ENCODE data around the gene NAP1L3. TPM values are rescaled to one million over a fixed set of nuclear protein-coding genes. Genes with fewer than 3 reads are reported as not detected.
A peak's percentile ranks its signal among the peaks of the same experiment; 100 is the strongest.

Gene NAP1L3, protein sequence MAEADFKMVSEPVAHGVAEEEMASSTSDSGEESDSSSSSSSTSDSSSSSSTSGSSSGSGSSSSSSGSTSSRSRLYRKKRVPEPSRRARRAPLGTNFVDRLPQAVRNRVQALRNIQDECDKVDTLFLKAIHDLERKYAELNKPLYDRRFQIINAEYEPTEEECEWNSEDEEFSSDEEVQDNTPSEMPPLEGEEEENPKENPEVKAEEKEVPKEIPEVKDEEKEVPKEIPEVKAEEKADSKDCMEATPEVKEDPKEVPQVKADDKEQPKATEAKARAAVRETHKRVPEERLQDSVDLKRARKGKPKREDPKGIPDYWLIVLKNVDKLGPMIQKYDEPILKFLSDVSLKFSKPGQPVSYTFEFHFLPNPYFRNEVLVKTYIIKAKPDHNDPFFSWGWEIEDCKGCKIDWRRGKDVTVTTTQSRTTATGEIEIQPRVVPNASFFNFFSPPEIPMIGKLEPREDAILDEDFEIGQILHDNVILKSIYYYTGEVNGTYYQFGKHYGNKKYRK
- total RNA-seq = 1 to 10 TPM in 1 of 2 donors, under 1 TPM in 1; 0.43 to 1.3 TPM
- long read RNA-seq, partial matches to known transcripts = 0 of 3 reads
- long read RNA-seq, other reads (novel, unspliced or antisense) = 0 of 3 reads

DNA sequence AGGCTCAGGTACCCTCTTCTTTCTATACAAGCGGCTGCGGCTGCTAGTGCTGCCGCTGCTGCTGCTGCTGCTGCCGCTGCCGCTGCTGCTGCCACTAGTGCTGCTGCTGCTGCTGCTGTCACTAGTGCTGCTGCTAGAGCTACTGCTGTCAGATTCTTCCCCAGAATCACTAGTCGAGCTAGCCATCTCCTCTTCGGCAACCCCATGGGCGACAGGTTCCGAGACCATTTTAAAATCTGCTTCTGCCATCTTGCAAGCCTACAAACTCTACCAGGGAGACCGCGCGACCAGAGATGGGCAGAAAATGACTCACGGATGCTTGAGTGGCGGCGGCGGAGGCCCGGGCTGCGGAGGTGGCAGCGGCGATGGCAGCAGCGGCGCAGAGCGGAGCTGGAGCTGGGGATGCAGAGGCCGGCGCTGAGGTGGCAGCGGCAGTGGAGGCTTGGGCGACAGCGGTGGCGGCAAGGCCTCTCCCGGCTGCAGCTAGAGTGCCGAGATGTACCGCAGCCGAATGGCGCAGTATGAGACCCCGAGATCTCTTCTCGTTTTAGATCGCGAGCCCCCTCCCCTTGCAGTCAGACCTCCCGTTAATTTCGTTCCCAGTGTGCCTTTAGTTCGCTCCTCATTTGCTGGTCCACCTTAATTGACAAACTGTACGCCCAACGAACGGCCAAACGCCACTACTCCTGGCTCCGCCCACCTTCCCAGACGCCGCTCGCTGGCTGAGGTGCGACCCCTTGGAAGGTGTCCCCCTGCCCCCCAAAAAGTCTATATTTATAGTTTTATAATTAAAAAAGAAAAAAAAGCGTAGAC lies at the start of gene NAP1L3:
NAP1L3 (minus strand) TSS at position 523 of the 813 bp plus-strand sequence; CDS start at position 249, 274 bp downstream.
- intact Hi-C loops (cut with DNase I, micrococcal nuclease) = no loop called here

DNA sequence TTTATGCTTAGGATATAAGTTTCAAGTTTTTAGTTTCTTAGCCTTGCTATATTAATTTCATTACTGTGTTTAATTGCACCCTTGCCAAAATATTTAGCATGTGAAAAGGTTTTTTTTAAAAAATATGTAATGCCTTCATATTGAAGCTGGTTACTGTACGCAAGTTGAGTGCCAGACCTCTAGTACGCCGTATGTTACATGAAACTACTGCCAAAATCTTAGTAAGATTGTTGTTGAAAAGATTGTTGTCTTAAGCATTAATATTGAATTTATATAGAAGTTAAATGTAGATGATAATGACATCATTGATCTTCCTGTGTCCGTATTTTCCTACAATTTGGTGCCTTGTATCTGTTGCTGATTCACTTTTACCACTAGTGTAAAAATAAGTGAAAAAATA lies 37.7 kb upstream of the NAP1L3 start:
- no peak for DNase-seq
- intact Hi-C loops (cut with DNase I, micrococcal nuclease) = no loop called here
- ATAC-seq = no peak

More for the DNA sequence above, at the start of gene NAP1L3:
- ATAC-seq (peak; percentile 30), DNase-seq (peak; percentile 25 to 26)

DNA sequence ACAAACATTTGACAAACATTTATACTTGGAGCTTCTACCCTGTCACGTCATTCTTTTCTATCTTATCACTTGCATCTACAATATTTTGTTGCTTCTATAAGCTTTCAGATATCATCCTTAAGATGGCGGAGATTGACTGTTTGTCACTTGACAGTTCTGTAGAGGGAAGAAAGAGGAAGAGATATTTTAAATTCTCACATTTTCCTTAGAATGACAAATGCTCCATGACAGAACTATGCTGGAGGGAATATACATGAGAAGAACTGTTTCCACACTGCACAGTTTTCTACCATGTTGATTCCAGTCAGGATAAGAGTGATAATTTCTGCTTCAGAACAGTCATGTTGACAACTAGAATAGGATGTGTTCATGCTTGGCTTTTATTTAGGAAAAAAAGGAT lies 30.3 kb upstream of the NAP1L3 start:
- ATAC-seq (no peak), DNase-seq (no peak)
- intact Hi-C loops (cut with DNase I, micrococcal nuclease) = no loop called here

DNA sequence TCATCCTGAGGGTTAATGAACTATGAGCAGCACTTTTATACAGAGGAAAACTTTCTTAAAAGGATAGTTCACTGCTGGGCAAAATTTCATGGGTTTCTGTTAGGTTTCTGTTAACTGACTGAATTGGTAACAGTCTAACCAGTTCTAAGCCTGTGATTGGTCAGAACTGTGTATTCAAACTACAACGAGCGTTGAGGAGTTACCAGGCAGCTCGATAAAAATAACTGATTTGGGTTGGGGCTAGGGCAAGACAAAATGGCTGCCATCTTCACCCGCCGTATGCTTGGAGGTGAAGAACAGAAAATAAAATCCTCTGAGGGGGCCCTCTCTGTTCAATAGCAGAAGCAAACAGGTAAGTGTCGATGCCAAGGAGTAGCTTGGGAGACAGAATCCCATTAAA lies 22.6 kb upstream of the NAP1L3 start:
- intact Hi-C loops (cut with DNase I, micrococcal nuclease) = no loop called here
- ATAC-seq (no peak), DNase-seq (no peak)

DNA sequence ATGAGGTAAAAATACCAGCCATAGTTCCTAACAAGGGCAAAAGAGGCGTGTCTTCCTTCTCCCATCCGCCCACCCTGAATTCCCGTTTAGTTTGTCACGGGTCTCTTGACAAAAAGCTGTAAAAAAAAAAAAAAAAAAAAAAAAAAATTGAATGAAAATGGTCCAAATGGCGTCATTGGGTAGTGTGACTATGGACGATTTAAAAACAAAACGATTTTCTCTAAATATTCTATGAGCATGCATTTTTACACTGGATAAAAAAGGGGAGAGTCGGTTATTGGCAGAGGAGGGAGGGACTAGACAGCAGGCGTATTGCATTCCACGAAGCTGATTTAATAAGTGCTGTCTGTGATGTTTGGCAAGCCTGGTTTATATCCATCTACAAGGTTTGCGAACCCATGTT lies 492 bp upstream of the NAP1L3 start, which contains the start of gene FAM133A:
FAM133A (plus strand) TSS at position 338 of the 403 bp plus-strand sequence. CDS start 35,214 bp downstream, outside the sequence.
- intact Hi-C loops (cut with DNase I, micrococcal nuclease) = no loop called here
- DNase-seq = no peak
- ATAC-seq = no peak

DNA sequence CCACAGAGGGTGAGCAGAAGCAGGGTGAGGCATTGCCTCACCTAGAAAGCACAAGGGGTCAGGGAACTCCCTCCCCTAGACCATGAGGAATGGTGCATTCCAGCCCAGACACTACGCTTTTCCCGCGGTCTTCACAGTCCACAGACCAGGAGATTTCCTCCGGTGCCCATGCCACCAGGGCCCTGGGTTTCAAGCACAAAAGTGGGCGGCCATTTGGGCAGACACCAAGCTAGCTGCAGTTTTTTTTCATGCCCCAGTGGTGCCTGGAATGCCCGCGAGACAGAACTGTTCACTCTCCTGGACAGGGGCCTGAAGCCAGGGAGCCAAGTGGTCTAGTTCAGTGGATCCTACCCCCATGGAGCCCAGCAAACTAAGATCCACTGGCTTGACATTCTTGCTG lies 12.8 kb downstream of the NAP1L3 start:
- DNase-seq (no peak), ATAC-seq (no peak)
- intact Hi-C loops (cut with DNase I, micrococcal nuclease) = no loop called here

DNA sequence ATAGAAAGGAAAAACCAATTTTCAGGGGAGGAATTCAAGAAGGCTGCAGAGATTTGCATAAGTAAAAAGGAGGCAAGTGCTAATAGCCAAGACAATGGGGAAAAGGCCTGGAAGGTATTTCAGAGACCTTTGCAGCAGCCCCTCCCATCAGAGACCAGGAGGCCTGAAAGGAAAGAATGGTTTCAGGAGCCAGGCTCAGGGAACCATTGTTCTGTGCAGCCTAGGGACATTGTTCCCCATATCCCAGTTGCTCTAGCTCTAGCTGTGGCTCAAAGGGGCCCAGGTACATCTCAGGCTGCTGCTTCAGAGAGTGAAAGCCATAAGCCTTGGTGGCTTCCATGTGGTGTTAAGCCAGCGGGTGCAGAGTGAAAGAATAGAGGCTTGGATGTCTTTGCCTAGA lies 24.0 kb downstream of the NAP1L3 start:
- ATAC-seq = no peak
- intact Hi-C loops (cut with DNase I, micrococcal nuclease) = no loop called here
- DNase-seq = no peak

DNA sequence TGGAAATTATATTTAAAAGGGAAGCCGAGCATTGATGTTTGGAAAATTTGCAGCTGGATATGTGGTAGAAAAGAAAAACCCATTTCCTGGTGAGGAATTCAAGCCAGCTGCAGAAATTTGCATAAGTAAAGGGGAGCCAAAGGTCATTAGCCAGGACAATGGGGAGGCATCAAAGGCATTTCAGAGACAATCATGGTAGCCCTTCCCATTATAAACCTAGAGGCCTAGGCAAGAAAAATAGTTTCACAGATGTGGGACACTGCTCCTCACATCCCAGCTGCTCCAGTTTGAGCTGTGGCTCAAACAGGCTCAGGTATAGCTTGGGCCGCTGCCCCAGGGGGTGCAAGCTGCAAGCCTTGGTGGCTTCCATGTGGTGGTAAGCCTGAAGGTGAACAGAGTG lies 35.8 kb downstream of the NAP1L3 start:
- intact Hi-C loops (cut with DNase I, micrococcal nuclease) = no loop called here
- no peak for DNase-seq
- ATAC-seq = no peak

Other genes with a start within 250 kb of the NAP1L3 start
- not detected for gene FAM133A, start 628 bp upstream of the NAP1L3 start, total RNA-seq